Activated CD4-positive, alpha-beta T cell treated with anti-CD3 and anti-CD28 coated beads for 24 hours (primary cell): Measurements from ENCODE around the gene PPP1R13L.

Experiments used
- DNase-seq, 2 donors: peaks; one replicate each; pipeline ENCODE4 v3.0.0-alpha.2; 2020; ENCODE audit warnings: low read depth in 2 of 2

PPP1R13L gene

GRCh38 chr19:45368127-45368526, 36.7 kb downstream of the PPP1R13L start:
- DNase-seq = no peak

- no peak for DNase-seq
Observed at GRCh38 chr19:45364696-45365095, 40.2 kb downstream of the PPP1R13L start.

- no peak for DNase-seq
Observed at GRCh38 chr19:45363861-45364459, 40.9 kb downstream of the PPP1R13L start.

- no peak for DNase-seq
Observed at GRCh38 chr19:45362291-45362690, 42.6 kb downstream of the PPP1R13L start.

GRCh38 chr19:45361608-45362007, 43.3 kb downstream of the PPP1R13L start:
- no peak for DNase-seq

- no peak for DNase-seq
Observed at GRCh38 chr19:45358213-45358792, 46.6 kb downstream of the PPP1R13L start.

GRCh38 chr19:45357445-45357783, 47.5 kb downstream of the PPP1R13L start:
- no peak for DNase-seq

GRCh38 chr19:45356760-45357444, 48.0 kb downstream of the PPP1R13L start:
- DNase-seq = no peak

- no peak for DNase-seq
Observed at GRCh38 chr19:45355910-45356309, 49.0 kb downstream of the PPP1R13L start.

- DNase-seq = no peak
Observed at GRCh38 chr19:45355402-45355801, 49.5 kb downstream of the PPP1R13L start.

- no peak for DNase-seq
Observed at GRCh38 chr19:45354241-45354842, 50.5 kb downstream of the PPP1R13L start.

- DNase-seq = no peak
Observed at GRCh38 chr19:45352914-45353796, 51.7 kb downstream of the PPP1R13L start.

- DNase-seq = no peak
Observed at GRCh38 chr19:45352471-45352870, 52.4 kb downstream of the PPP1R13L start.

GRCh38 chr19:45352062-45352461, 52.8 kb downstream of the PPP1R13L start:
- DNase-seq = no peak

GRCh38 chr19:45351401-45351952, 53.4 kb downstream of the PPP1R13L start:
- no peak for DNase-seq

GRCh38 chr19:45350477-45351058, 54.3 kb downstream of the PPP1R13L start:
- DNase-seq = no peak

- DNase-seq = no peak
Observed at GRCh38 chr19:45349430-45349941, 55.4 kb downstream of the PPP1R13L start.

GRCh38 chr19:45349126-45349415, 55.8 kb downstream of the PPP1R13L start:
- DNase-seq = no peak

GRCh38 chr19:45348367-45349125, 56.3 kb downstream of the PPP1R13L start:
- DNase-seq = no peak

GRCh38 chr19:45347570-45348366, 57.1 kb downstream of the PPP1R13L start:
- DNase-seq = no peak
